CD14-positive monocyte (primary cell): ENCODE data around the gene EPHA6. TPM values are rescaled to one million over a fixed set of nuclear protein-coding genes. Genes with fewer than 3 reads are reported as not detected.

Experiments
- DNase-seq, 3 donors: peaks; one replicate each; pipeline ENCODE4 v3.0.0-alpha.2; 2011 to 2022
- H2AFZ ChIP-seq: 2 replicates; pipeline ENCODE4 v1.6.0; 2012; ENCODE audit warnings: mild to moderate bottlenecking, low read depth, low read length, inconsistent platforms; ENCODE audit not compliant: insufficient read depth, poor library complexity, severe bottlenecking
- H3K27ac ChIP-seq, 2 donors: 1 replicate in 1 of 2; 2 replicates in 1 of 2; pipeline ENCODE4 v1.5.1; 2012 to 2013; ENCODE audit warnings: low read length in 2 of 2, control low read depth in 1 of 2, inconsistent platforms in 1 of 2, low read depth in 1 of 2, mild to moderate bottlenecking in 1 of 2
- H3K27me3 ChIP-seq, 2 donors: one replicate each; pipeline versions ENCODE4 v1.6.0 to v1.6.1; 2011 to 2013; ENCODE audit warnings: low read length in 2 of 2; ENCODE audit not compliant: control insufficient read depth in 2 of 2, insufficient read depth in 2 of 2
- H3K36me3 ChIP-seq, 2 donors: replicated peaks in 1 of 2; 1 replicate in 1 of 2; 2 replicates in 1 of 2; pipeline versions ENCODE4 v1.5.1 to v1.6.1; 2012 to 2013; ENCODE audit warnings: low read length in 2 of 2, control low read depth in 1 of 2, inconsistent platforms in 1 of 2, mild to moderate bottlenecking in 1 of 2; ENCODE audit not compliant: insufficient read depth in 2 of 2, control insufficient read depth in 1 of 2
- H3K4me1 ChIP-seq, 2 donors: 1 replicate in 1 of 2; 2 replicates in 1 of 2; pipeline versions ENCODE4 v1.5.1 to v1.6.1; 2012 to 2013; ENCODE audit warnings: low read length in 2 of 2, control low read depth in 1 of 2, inconsistent platforms in 1 of 2, mild to moderate bottlenecking in 1 of 2, moderate library complexity in 1 of 2; ENCODE audit not compliant: insufficient read depth in 2 of 2, control insufficient read depth in 1 of 2
- H3K4me2 ChIP-seq: replicated peaks from 2 replicates; pipeline ENCODE3; 2012; ENCODE audit warnings: low read length, moderate library complexity, mild to moderate bottlenecking; ENCODE audit not compliant: poor library complexity, severe bottlenecking; ENCODE audit errors: extremely low read depth
- H3K4me3 ChIP-seq, 3 experiments: fragments of 200-600 bp in 1 of 3; sonication (generic) in 1 of 3; replicated peaks in 1 of 3; 1 replicate in 2 of 3; 2 replicates in 1 of 3; pipeline ENCODE4 v1.5.1; 2011 to 2013; ENCODE audit warnings: low read length in 3 of 3, mild to moderate bottlenecking in 3 of 3, control low read depth in 2 of 3, low read depth in 2 of 3, inconsistent platforms in 1 of 3, moderate library complexity in 1 of 3
- H3K79me2 ChIP-seq: 2 replicates; pipeline ENCODE4 v1.6.0; 2012; ENCODE audit warnings: mild to moderate bottlenecking, control low read depth, inconsistent platforms, low read length, moderate library complexity; ENCODE audit not compliant: insufficient read depth
- H3K9ac ChIP-seq: 2 replicates; pipeline ENCODE4 v1.6.0; 2017; ENCODE audit warnings: low read length, mild to moderate bottlenecking; ENCODE audit not compliant: insufficient read depth, poor library complexity, severe bottlenecking
- H3K9me3 ChIP-seq, 2 donors: replicated peaks in 1 of 2; 1 replicate in 1 of 2; 2 replicates in 1 of 2; pipeline versions ENCODE4 v1.5.1 to v1.6.1; 2012 to 2013; ENCODE audit warnings: low read length in 2 of 2, control low read depth in 1 of 2; ENCODE audit not compliant: control insufficient read depth in 1 of 2, insufficient read depth in 1 of 2
- H4K20me1 ChIP-seq: 2 replicates; pipeline ENCODE4 v1.6.0; 2012; ENCODE audit warnings: mild to moderate bottlenecking, low read length, control low read depth, moderate library complexity; ENCODE audit not compliant: insufficient read depth
- H3K27ac Mint-ChIP-seq, 7 donors: one replicate each; pipeline ENCODE4 v1.8.0; 2020; ENCODE audit warnings: mild to moderate bottlenecking in 7 of 7, mixed read lengths in 7 of 7, moderate library complexity in 6 of 7, inconsistent platforms in 2 of 7
- H3K27me3 Mint-ChIP-seq, 3 donors: one replicate each; pipeline ENCODE4 v1.8.0; 2021 to 2022; ENCODE audit warnings: low read depth in 3 of 3, mild to moderate bottlenecking in 3 of 3, mixed read lengths in 3 of 3, moderate library complexity in 3 of 3, inconsistent platforms in 1 of 3
- H3K36me3 Mint-ChIP-seq, 2 donors: one replicate each; pipeline ENCODE4 v1.8.0; 2020; ENCODE audit warnings: mixed read lengths in 2 of 2, inconsistent platforms in 1 of 2, mild to moderate bottlenecking in 1 of 2
- H3K4me1 Mint-ChIP-seq: one replicate; pipeline ENCODE4 v1.8.0; 2020; ENCODE audit warnings: mild to moderate bottlenecking, mixed read lengths
- H3K4me3 Mint-ChIP-seq, 2 donors: one replicate each; pipeline ENCODE4 v1.8.0; 2020; ENCODE audit warnings: mild to moderate bottlenecking in 2 of 2, mixed read lengths in 2 of 2, moderate library complexity in 1 of 2
- H3K9me3 Mint-ChIP-seq, 7 donors: one replicate each; pipeline ENCODE4 v1.8.0; 2020 to 2022; ENCODE audit warnings: mixed read lengths in 7 of 7, mild to moderate bottlenecking in 6 of 7, moderate library complexity in 6 of 7, inconsistent platforms in 2 of 7
- intact Hi-C, 2 donors: fragments of 100-400 bp; cut with micrococcal nuclease; formaldehyde crosslinking; loops; one replicate each; pipeline versions ENCODE4 v1.15.0 to v1.15.1; 2023
- polyA plus RNA-seq, 3 donors: library from polyadenylated mRNA; depleted of rRNA in 1 of 3; unstranded in 2 of 3; stranded (reverse) in 1 of 3; fragments of 300-500 nt in 2 of 3; fragments of >200 nt in 1 of 3; fragmentation: Illumina TruSeq in 2 of 3; gene quantifications; 1 replicate in 2 of 3; 2 replicates in 1 of 3; pipeline ENCODE4 v1.2.3, GENCODE V29; 2012 to 2021
- TF ChIP-seq, protein P1 (sequence below): fragments of 200-600 bp; IDR thresholded peaks from one replicate; pipeline ENCODE4 v1.8.0; 2022; ENCODE audit warnings: antibody characterized with exemption, mild to moderate bottlenecking

The EPHA6 gene
- polyA plus RNA-seq, 3 donors = not detected

- Mint-ChIP-seq H3K36me3 (no peaks in the 10 kb centered on the region), H3K4me1 (no peaks in the 10 kb centered on the region), H3K9me3 (peaks cover 0 to 10% (median 4%) of the 10 kb centered on the region in 7 donors), H3K4me3 (no peak overlapping the region), H3K27ac (no peak overlapping the region), H3K27me3 (no peaks in the 10 kb centered on the region)
- no peaks in the 10 kb centered on the region for H3K36me3 ChIP-seq
- intact Hi-C loops = no loop called here
- H3K27ac ChIP-seq = no peak overlapping the region
- H3K27me3 ChIP-seq = no peaks in the 10 kb centered on the region
- TF ChIP-seq, protein P1, sequence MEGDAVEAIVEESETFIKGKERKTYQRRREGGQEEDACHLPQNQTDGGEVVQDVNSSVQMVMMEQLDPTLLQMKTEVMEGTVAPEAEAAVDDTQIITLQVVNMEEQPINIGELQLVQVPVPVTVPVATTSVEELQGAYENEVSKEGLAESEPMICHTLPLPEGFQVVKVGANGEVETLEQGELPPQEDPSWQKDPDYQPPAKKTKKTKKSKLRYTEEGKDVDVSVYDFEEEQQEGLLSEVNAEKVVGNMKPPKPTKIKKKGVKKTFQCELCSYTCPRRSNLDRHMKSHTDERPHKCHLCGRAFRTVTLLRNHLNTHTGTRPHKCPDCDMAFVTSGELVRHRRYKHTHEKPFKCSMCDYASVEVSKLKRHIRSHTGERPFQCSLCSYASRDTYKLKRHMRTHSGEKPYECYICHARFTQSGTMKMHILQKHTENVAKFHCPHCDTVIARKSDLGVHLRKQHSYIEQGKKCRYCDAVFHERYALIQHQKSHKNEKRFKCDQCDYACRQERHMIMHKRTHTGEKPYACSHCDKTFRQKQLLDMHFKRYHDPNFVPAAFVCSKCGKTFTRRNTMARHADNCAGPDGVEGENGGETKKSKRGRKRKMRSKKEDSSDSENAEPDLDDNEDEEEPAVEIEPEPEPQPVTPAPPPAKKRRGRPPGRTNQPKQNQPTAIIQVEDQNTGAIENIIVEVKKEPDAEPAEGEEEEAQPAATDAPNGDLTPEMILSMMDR = no peak
- no peaks in the 10 kb centered on the region for H3K4me1 ChIP-seq
- no peak overlapping the region for H3K4me3 ChIP-seq
- no peaks in the 10 kb centered on the region for H4K20me1 ChIP-seq
- no peak for DNase-seq
- H3K9ac ChIP-seq = no peak overlapping the region
- peaks cover 0 to 7% of the 10 kb centered on the region in 2 donors for H3K9me3 ChIP-seq
- no peak overlapping the region for H3K4me2 ChIP-seq
- H3K79me2 ChIP-seq = no peaks in the 10 kb centered on the region
- H2AFZ ChIP-seq = no peak overlapping the region
These were observed 420.8 kb downstream of the EPHA6 start for GRCh38 chr3:97235179-97235578.

DNA sequence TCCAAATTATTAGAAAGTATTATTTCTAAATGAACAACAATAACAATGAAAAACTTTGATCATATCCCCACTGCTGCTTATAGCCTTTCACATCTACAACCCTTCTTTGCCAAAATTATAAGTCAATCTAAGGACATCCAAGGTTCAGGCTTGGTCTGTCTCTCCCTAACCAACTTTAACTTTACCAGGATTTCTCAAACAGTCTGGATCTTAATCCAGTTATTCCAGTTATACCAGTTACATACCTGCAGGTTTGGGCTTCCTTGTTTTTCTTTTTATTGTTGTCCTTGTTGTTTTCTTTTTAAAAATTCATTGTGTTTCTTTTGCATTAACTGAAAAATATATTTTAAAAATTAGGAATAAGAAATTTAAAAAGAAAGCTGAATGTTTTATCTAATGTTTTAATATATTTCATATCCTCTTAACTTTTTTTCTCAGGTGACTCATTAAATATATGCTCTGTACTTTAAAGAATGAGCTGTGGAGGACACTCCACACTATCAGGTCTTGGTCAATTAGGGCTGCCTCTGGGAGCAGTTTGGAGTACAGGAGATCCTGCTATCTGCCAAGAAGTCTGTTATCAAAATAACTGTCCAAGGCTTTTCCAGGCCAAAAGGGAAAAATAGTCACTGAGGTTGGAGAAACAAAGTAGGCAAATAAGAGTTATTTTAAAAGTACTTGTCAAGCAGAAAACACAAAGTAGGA, 421.4 kb downstream of the EPHA6 start:
- TF ChIP-seq, protein P1 = no peak
- Histone ChIP-seq H3K27me3 (no peaks in the 10 kb centered on the region), H4K20me1 (no peaks in the 10 kb centered on the region), H3K4me2 (no peak overlapping the region), H3K27ac (no peak overlapping the region), H3K79me2 (no peaks in the 10 kb centered on the region), H3K9ac (no peak overlapping the region), H3K4me1 (no peaks in the 10 kb centered on the region), H3K36me3 (no peaks in the 10 kb centered on the region), H2AFZ (no peak overlapping the region), H3K4me3 (no peak overlapping the region), H3K9me3 (peaks cover 0 to 3% of the 10 kb centered on the region in 2 donors)
- no peaks in the 10 kb centered on the region for H3K27me3 Mint-ChIP-seq
- no peak overlapping the region for H3K4me3 Mint-ChIP-seq
- no peaks in the 10 kb centered on the region for H3K4me1 Mint-ChIP-seq
- DNase-seq = no peak
- peaks cover 0 to 10% (median 4%) of the 10 kb centered on the region in 7 donors for H3K9me3 Mint-ChIP-seq
- intact Hi-C loops = no loop called here
- no peak overlapping the region for H3K27ac Mint-ChIP-seq
- no peaks in the 10 kb centered on the region for H3K36me3 Mint-ChIP-seq
